NCI-H1092 treated with DMSO at 0.1 percent for 48 hours (cell line): ENCODE data around the gene GPR42.

Experiments
- DNase-seq: peaks from one replicate; lab custom pipeline; 2025; lab: John Stamatoyannopoulos, UW

GPR42 gene

GRCh38 chr19:35370722-35371121, at the start of gene GPR42:
TSS of gene GPR42 (plus strand) at chr19:35371068. CDS start at chr19:35371360, 292 bp downstream.
- no peak for DNase-seq

DNA sequence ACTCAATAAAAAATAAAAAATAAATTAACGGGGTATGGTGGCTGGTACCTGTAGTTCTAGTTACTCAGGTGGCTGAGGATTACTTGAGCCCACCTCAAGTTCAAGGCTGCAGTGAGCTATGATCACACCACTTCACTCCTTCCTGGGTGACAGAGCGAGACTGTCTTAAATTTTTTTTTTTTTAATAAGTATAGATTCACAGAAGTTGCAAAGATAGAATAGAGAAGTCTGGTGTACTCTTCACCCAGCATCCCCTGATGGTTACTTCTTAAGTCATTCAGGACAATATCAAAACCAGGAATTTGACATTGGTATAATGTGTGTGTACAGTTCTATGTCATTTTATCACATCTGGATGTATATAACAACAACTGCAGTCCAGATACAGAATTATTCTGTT, 49.6 kb upstream of the GPR42 start:
- DNase-seq: no peak

- DNase-seq: no peak
These were observed 48.9 kb upstream of the GPR42 start for GRCh38 chr19:35322014-35322413.

DNA sequence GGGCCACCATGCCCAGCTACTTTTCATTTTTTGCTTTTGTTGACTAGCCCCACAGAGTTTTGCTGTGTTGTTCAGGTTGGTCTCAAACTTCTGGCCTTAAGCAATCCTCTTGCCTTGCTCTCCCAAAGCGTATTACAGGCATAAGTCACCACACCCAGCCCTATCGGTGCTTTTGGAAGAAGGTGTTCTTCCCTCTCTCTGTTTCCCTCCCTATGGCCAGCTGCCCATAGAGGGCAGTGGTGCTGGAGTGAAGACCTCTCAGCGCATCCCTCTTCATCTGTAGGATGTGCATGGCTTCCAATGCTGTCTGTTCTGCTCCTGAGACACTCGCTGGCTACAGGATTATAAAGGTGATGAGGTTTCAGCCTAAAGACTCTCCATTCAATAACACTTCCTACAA, 43.2 kb upstream of the GPR42 start:
- no peak for DNase-seq

DNA sequence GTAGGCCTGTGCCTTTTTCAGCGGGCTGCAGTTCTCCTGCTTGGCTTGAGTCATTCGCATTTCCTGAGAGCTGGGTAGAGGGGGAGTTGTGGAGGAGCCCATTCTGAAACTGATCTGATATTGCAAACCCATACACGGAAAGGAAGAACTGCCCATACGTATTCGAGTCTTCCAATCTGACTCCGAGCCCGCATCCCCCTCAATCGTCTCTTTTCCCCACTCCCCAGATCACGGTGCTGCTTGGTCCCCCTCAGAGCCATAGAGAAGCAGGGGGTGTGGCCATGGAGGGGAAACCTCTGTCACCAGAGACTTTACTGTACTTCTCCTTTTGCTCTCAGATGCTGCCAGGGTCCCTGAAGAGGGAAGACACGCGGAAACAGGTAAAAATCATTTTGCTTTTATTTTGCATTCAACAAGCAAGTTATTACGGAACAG, 42.0 kb upstream of the GPR42 start, which contains the start of gene CD22:
Gene CD22 (plus strand): TSS at position 337 of the 435 bp plus-strand sequence. CDS start 2,854 bp downstream, outside the sequence.
- no peak for DNase-seq

GRCh38 chr19:35329323-35329722, 41.5 kb upstream of the GPR42 start:
- no peak for DNase-seq

DNA sequence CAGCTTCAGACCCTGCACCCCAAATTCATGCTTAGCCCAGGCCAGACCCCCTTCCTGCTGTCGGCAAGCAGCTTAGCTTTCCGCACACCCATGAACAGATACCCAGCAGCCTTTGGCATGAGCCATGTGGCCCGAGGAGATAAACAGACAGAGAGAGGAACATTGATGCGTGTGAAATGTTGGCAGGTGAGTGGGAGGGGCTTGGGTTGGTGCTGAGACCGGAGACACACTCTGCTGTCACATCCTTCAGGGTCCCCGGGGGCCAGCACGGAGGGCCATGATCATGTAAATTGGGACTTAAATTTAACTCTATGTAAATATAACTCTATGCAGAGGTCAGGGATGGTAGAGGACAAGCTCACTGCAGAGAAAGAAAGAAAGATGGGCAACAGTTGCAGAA, 40.4 kb upstream of the GPR42 start:
- no peak for DNase-seq

DNA sequence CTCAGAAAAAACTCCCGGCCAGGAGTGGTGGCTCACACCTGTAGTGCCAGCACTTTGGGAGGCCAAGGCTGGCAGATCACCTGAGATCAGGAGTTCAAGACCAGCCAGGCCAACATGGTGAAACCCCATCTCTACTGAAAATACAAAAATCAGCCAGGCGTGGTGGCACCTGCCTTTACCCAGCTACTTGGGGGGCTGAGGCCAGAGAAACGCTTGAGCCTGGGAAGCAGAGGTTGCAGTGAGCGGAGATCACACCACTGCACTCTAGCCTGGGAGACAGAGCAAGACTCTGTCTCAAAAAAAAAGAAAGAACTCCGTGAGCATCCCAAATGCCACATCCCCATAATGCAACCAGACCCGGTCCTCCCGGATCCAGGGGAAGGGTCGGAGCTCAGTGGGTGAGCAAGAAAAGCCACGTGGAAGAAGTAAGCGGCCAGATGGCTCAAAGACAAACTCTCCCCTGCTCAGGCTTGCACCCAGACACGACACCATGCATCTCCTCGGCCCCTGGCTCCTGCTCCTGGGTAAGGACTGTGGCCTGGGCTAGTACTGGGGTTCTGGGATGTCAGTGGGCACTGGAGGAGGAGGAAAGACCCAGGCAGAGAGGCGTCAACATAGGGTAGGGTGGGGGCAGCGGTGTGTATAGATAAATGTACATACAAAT, 39.2 kb upstream of the GPR42 start:
- DNase-seq: no peak

GRCh38 chr19:35332817-35333216, 38.1 kb upstream of the GPR42 start:
- DNase-seq: no peak

- DNase-seq: no peak
These were observed 36.6 kb upstream of the GPR42 start for GRCh38 chr19:35334144-35334753.

GRCh38 chr19:35336166-35336955, 34.5 kb upstream of the GPR42 start:
- DNase-seq: no peak

DNA sequence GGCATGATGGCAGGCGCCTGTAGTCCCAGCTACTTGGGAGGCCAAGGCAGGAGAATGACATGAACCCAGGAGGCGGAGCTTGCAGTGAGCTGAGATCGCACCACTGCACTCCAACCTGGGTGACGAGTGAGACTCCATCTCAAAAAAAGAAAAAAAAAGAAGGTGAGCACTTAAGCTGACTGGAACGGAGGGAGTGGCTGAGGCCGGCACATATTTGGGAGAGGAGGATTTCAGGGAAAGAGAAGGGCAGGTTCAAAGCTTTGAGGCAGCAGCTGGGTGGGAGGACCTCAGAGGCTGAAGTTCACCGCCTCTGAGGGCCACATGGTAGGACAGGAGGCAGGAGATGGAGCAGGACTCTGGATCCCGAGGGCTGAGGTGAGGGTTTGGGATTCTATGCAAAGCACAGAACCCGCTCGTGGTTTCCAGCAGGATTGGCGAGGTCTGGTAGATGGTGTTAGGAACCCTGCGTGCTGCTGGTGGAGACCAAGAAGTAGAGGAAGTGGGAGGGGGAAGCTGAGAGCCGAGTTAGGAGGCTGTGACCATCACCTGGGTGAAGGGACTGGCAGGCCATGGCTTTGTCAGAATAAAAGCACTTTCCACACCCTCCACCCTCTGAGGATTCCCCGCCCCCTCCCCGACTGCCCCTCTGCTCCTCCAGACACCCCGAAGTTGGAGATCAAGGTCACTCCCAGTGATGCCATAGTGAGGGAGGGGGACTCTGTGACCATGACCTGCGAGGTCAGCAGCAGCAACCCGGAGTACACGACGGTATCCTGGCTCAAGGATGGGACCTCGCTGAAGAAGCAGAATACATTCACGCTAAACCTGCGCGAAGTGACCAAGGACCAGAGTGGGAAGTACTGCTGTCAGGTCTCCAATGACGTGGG, 33.5 kb upstream of the GPR42 start:
- no peak for DNase-seq

- DNase-seq: no peak
These were observed 32.9 kb upstream of the GPR42 start for GRCh38 chr19:35337984-35338296.

GRCh38 chr19:35340431-35340830, 30.4 kb upstream of the GPR42 start:
- no peak for DNase-seq

DNA sequence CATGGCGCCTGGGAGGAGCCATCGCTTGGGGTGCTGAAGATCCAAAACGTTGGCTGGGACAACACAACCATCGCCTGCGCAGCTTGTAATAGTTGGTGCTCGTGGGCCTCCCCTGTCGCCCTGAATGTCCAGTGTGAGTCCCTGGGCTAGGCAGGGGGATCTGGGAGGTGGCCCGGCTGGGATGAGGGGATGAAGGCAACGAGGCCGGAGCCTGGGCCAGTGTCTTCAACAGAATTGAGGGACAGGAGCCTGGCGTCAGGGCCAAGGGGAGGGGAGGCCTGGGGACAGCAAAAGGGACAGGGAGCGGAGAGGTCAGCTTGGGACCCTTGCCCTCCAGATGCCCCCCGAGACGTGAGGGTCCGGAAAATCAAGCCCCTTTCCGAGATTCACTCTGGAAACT, 29.9 kb upstream of the GPR42 start:
- DNase-seq: no peak

- no peak for DNase-seq
These were observed 29.2 kb upstream of the GPR42 start for GRCh38 chr19:35341565-35342225.

DNA sequence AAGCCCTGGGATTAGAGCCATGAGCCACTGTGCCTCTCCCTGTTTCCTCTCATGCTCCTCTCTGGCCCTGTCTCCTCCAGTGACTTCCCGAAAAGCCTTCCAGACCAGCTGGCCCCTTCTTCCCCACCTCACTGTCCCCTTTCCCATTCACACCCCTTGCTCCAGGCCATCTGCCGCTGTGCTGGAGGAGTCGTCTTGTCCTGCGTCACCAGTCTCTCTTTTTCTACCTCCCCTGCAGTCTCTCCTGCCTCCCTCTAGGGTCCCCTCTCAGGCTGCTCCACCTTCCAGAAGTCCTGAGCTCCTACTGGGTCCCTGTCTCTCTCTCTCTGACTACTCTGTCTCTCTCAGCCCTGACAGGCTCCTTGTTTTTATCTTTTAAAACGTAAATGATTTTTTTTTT, 28.4 kb upstream of the GPR42 start:
- no peak for DNase-seq

GRCh38 chr19:35344511-35345031, 26.3 kb upstream of the GPR42 start:
- no peak for DNase-seq

GRCh38 chr19:35345671-35346111, 25.2 kb upstream of the GPR42 start:
- no peak for DNase-seq

DNA sequence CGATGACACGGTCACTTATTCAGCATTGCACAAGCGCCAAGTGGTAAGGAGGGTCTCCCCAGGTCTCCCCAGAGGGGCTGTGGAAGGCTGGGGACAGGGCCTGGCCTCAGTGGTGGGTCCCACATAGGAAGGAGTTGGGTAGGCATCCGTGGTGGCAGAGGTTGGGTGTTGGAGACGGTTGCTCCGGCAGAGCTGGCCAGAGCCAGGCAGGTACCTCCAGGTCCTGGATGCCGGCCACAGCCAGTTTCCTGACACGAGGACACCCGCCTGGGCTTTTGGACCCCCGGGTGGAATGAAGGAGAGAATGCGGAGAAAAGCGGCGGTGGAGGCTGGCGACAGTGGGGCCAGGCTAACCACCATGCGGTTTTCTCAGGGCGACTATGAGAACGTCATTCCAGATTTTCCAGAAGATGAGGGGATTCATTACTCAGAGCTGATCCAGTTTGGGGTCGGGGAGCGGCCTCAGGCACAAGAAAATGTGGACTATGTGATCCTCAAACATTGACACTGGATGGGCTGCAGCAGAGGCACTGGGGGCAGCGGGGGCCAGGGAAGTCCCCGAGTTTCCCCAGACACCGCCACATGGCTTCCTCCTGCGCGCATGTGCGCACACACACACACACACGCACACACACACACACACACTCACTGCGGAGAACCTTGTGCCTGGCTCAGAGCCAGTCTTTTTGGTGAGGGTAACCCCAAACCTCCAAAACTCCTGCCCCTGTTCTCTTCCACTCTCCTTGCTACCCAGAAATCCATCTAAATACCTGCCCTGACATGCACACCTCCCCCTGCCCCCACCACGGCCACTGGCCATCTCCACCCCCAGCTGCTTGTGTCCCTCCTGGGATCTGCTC, 24.4 kb upstream of the GPR42 start:
- DNase-seq: no peak
